CD14-positive monocyte (primary cell): ENCODE measurements around the gene TSC22D1. TPM values are rescaled to one million over a fixed set of nuclear protein-coding genes. Genes with fewer than 3 reads are reported as not detected.
A peak's percentile ranks its signal among the peaks of the same experiment; 100 is the strongest.

Experiments used
- DNase-seq, 3 donors: peaks; one replicate each; pipeline ENCODE4 v3.0.0-alpha.2; 2011 to 2022
- H2AFZ ChIP-seq: 2 replicates; pipeline ENCODE4 v1.6.0; 2012; ENCODE audit warnings: mild to moderate bottlenecking, low read depth, low read length, inconsistent platforms; ENCODE audit not compliant: insufficient read depth, poor library complexity, severe bottlenecking
- H3K27ac ChIP-seq, 2 donors: 1 replicate in 1 of 2; 2 replicates in 1 of 2; pipeline ENCODE4 v1.5.1; 2012 to 2013; ENCODE audit warnings: low read length in 2 of 2, control low read depth in 1 of 2, inconsistent platforms in 1 of 2, low read depth in 1 of 2, mild to moderate bottlenecking in 1 of 2
- H3K27me3 ChIP-seq, 2 donors: one replicate each; pipeline versions ENCODE4 v1.6.0 to v1.6.1; 2011 to 2013; ENCODE audit warnings: low read length in 2 of 2; ENCODE audit not compliant: control insufficient read depth in 2 of 2, insufficient read depth in 2 of 2
- H3K36me3 ChIP-seq, 2 donors: replicated peaks in 1 of 2; 1 replicate in 1 of 2; 2 replicates in 1 of 2; pipeline versions ENCODE4 v1.5.1 to v1.6.1; 2012 to 2013; ENCODE audit warnings: low read length in 2 of 2, control low read depth in 1 of 2, inconsistent platforms in 1 of 2, mild to moderate bottlenecking in 1 of 2; ENCODE audit not compliant: insufficient read depth in 2 of 2, control insufficient read depth in 1 of 2
- H3K4me1 ChIP-seq, 2 donors: 1 replicate in 1 of 2; 2 replicates in 1 of 2; pipeline versions ENCODE4 v1.5.1 to v1.6.1; 2012 to 2013; ENCODE audit warnings: low read length in 2 of 2, control low read depth in 1 of 2, inconsistent platforms in 1 of 2, mild to moderate bottlenecking in 1 of 2, moderate library complexity in 1 of 2; ENCODE audit not compliant: insufficient read depth in 2 of 2, control insufficient read depth in 1 of 2
- H3K4me2 ChIP-seq: replicated peaks from 2 replicates; pipeline ENCODE3; 2012; ENCODE audit warnings: low read length, moderate library complexity, mild to moderate bottlenecking; ENCODE audit not compliant: poor library complexity, severe bottlenecking; ENCODE audit errors: extremely low read depth
- H3K4me3 ChIP-seq, 3 experiments: fragments of 200-600 bp in 1 of 3; sonication (generic) in 1 of 3; replicated peaks in 1 of 3; 1 replicate in 2 of 3; 2 replicates in 1 of 3; pipeline ENCODE4 v1.5.1; 2011 to 2013; ENCODE audit warnings: low read length in 3 of 3, mild to moderate bottlenecking in 3 of 3, control low read depth in 2 of 3, low read depth in 2 of 3, inconsistent platforms in 1 of 3, moderate library complexity in 1 of 3
- H3K79me2 ChIP-seq: 2 replicates; pipeline ENCODE4 v1.6.0; 2012; ENCODE audit warnings: mild to moderate bottlenecking, control low read depth, inconsistent platforms, low read length, moderate library complexity; ENCODE audit not compliant: insufficient read depth
- H3K9ac ChIP-seq: 2 replicates; pipeline ENCODE4 v1.6.0; 2017; ENCODE audit warnings: low read length, mild to moderate bottlenecking; ENCODE audit not compliant: insufficient read depth, poor library complexity, severe bottlenecking
- H3K9me3 ChIP-seq, 2 donors: replicated peaks in 1 of 2; 1 replicate in 1 of 2; 2 replicates in 1 of 2; pipeline versions ENCODE4 v1.5.1 to v1.6.1; 2012 to 2013; ENCODE audit warnings: low read length in 2 of 2, control low read depth in 1 of 2; ENCODE audit not compliant: control insufficient read depth in 1 of 2, insufficient read depth in 1 of 2
- H4K20me1 ChIP-seq: 2 replicates; pipeline ENCODE4 v1.6.0; 2012; ENCODE audit warnings: mild to moderate bottlenecking, low read length, control low read depth, moderate library complexity; ENCODE audit not compliant: insufficient read depth
- H3K27ac Mint-ChIP-seq, 7 donors: one replicate each; pipeline ENCODE4 v1.8.0; 2020; ENCODE audit warnings: mild to moderate bottlenecking in 7 of 7, mixed read lengths in 7 of 7, moderate library complexity in 6 of 7, inconsistent platforms in 2 of 7
- H3K27me3 Mint-ChIP-seq, 3 donors: one replicate each; pipeline ENCODE4 v1.8.0; 2021 to 2022; ENCODE audit warnings: low read depth in 3 of 3, mild to moderate bottlenecking in 3 of 3, mixed read lengths in 3 of 3, moderate library complexity in 3 of 3, inconsistent platforms in 1 of 3
- H3K36me3 Mint-ChIP-seq, 2 donors: one replicate each; pipeline ENCODE4 v1.8.0; 2020; ENCODE audit warnings: mixed read lengths in 2 of 2, inconsistent platforms in 1 of 2, mild to moderate bottlenecking in 1 of 2
- H3K4me1 Mint-ChIP-seq: one replicate; pipeline ENCODE4 v1.8.0; 2020; ENCODE audit warnings: mild to moderate bottlenecking, mixed read lengths
- H3K4me3 Mint-ChIP-seq, 2 donors: one replicate each; pipeline ENCODE4 v1.8.0; 2020; ENCODE audit warnings: mild to moderate bottlenecking in 2 of 2, mixed read lengths in 2 of 2, moderate library complexity in 1 of 2
- H3K9me3 Mint-ChIP-seq, 7 donors: one replicate each; pipeline ENCODE4 v1.8.0; 2020 to 2022; ENCODE audit warnings: mixed read lengths in 7 of 7, mild to moderate bottlenecking in 6 of 7, moderate library complexity in 6 of 7, inconsistent platforms in 2 of 7
- CTCF ChIP-seq: fragments of 200-600 bp; IDR thresholded peaks from one replicate; pipeline ENCODE4 v1.8.0; 2022; ENCODE audit warnings: antibody characterized with exemption, mild to moderate bottlenecking
- WGBS: methylation state at CpG from one replicate; pipeline ENCODE4 v1.1.5; 2013; ENCODE audit warnings: missing lambda C conversion rate; ENCODE audit not compliant: insufficient coverage; 5-methylcytosine and 5-hydroxymethylcytosine counted together
- intact Hi-C, 2 donors: fragments of 100-400 bp; cut with micrococcal nuclease; formaldehyde crosslinking; loops; one replicate each; pipeline versions ENCODE4 v1.15.0 to v1.15.1; 2023
- polyA plus RNA-seq, 3 donors: library from polyadenylated mRNA; depleted of rRNA in 1 of 3; unstranded in 2 of 3; stranded (reverse) in 1 of 3; fragments of 300-500 nt in 2 of 3; fragments of >200 nt in 1 of 3; fragmentation: Illumina TruSeq in 2 of 3; gene quantifications; 1 replicate in 2 of 3; 2 replicates in 1 of 3; pipeline ENCODE4 v1.2.3, GENCODE V29; 2012 to 2021

The TSC22D1 gene
- polyA plus RNA-seq, 3 donors = 1.9 to 10.4 (median 3.1) TPM

- intact Hi-C loops = no loop called here
- Histone ChIP-seq H2AFZ (no peak overlapping the region), H3K4me1 (peaks cover 4 to 5% of the 10 kb centered on the region in 2 donors), H4K20me1 (no peaks in the 10 kb centered on the region), H3K36me3 (no peaks in the 10 kb centered on the region), H3K9me3 (no peaks in the 10 kb centered on the region), H3K27me3 (no peaks in the 10 kb centered on the region), H3K4me3 (no peak overlapping the region), H3K27ac (no peak overlapping the region), H3K4me2 (no peak overlapping the region), H3K79me2 (no peaks in the 10 kb centered on the region), H3K9ac (no peak overlapping the region)
- H3K36me3 Mint-ChIP-seq = no peaks in the 10 kb centered on the region
- TF ChIP-seq CTCF = no peak
- peaks cover 0 to 7% (median 2%) of the 10 kb centered on the region in 3 donors for H3K27me3 Mint-ChIP-seq
- no peak overlapping the region for H3K27ac Mint-ChIP-seq
- H3K4me3 Mint-ChIP-seq = no peak overlapping the region
- H3K9me3 Mint-ChIP-seq = peaks cover 0 to 3% (median 0%) of the 10 kb centered on the region in 7 donors
- DNase-seq = no peak
- H3K4me1 Mint-ChIP-seq = peaks cover 4% of the 10 kb centered on the region
- no CpG with 5 or more reads among the region's 3 CpGs for WGBS
Observed at GRCh38 chr13:44583137-44583536, 7.0 kb upstream of the TSC22D1 start.

- Mint-ChIP-seq H3K9me3 (no peaks in the 10 kb centered on the region), H3K27ac (peak overlapping the region; percentile 69 to 97 (median 85)), H3K36me3 (peaks cover 0 to 14% of the 10 kb centered on the region in 2 donors), H3K27me3 (peaks cover 4 to 16% (median 12%) of the 10 kb centered on the region in 3 donors), H3K4me3 (peak overlapping the region; percentile 83 to 92), H3K4me1 (peaks cover 33% of the 10 kb centered on the region)
- Histone ChIP-seq H3K4me2 (peak overlapping the region; percentile 95), H3K9me3 (no peaks in the 10 kb centered on the region), H3K9ac (peak overlapping the region; percentile 93), H3K36me3 (no peaks in the 10 kb centered on the region), H2AFZ (peak overlapping the region; percentile 97), H3K4me1 (peaks cover 18 to 29% of the 10 kb centered on the region in 2 donors), H3K4me3 (peak overlapping the region; percentile 67 to 93 (median 85)), H3K27me3 (peaks cover 0 to 3% of the 10 kb centered on the region in 2 donors), H3K79me2 (peaks cover 6% of the 10 kb centered on the region), H3K27ac (peak overlapping the region; percentile 88 to 96), H4K20me1 (no peaks in the 10 kb centered on the region)
- WGBS = under 1% methylated on average over 14 of the region's 15 CpGs
- TF ChIP-seq CTCF = no peak
- DNase-seq = no peak
- intact Hi-C loops = loop anchor here (5.0 to 10.0 kb wide), 7 partner anchors 41 to 703 kb away; partner anchors contain the start of genes CCDC122 (in 1 of the 2), GPALPP1 (in 1 of the 2), LACC1 (in 1 of the 2) and NUFIP1 (in 1 of the 2)
Observed at GRCh38 chr13:44578067-44578400, 1.9 kb upstream of the TSC22D1 start.
